ENCODE results near the gene ACP4. TPM values are rescaled to one million over a fixed set of nuclear protein-coding genes. Genes with fewer than 3 reads are reported as not detected.

The ACP4 gene
- total RNA-seq, 2 donors from 2014 or later, result not detected

DNA sequence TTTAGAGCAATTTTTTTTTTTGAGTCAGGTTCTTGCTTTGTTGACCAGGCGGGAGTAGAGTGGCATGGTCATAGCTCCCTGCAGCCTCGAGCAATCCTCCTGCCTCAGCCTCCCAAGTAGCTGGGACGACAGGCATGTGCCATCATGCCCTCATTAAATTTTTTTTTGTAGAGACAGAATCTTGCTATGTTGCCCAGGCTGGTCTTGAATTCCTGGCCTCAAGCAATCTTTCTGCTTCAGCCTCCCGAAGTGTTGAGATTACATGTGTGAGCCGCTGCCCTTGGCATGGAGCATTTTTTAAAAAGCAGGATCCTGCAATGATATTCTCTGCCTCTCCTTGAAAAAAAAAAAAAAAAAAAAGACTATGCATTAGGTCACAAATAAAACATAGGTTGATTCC, 14.1 kb upstream of the ACP4 start:
- no peaks in the 10 kb centered on the region for H3K36me3 ChIP-seq
- intact Hi-C loops (cut with DNase I), result no loop called here
- H3K27me3 ChIP-seq, result peaks cover 10% of the 10 kb centered on the region
- no peak overlapping the region for H3K27ac ChIP-seq
- no peaks in the 10 kb centered on the region for H3K9me3 ChIP-seq
- H3K9ac ChIP-seq (ENCODE audit: low read depth in 2 of 2, low read length in 2 of 2), result no peak overlapping the region
- no peak for DNase-seq
- no peak overlapping the region for H3K4me3 ChIP-seq
- H3K4me1 ChIP-seq, result no peaks in the 10 kb centered on the region
- no peak for TF ChIP-seq CTCF (IDR thresholded peaks at IDR 0.05)

GRCh38 chr19:50777261-50777660, 13.0 kb upstream of the ACP4 start:
- H3K4me1 ChIP-seq, result no peaks in the 10 kb centered on the region
- no peak for DNase-seq
- no peak for TF ChIP-seq CTCF (IDR thresholded peaks at IDR 0.05)
- H3K27me3 ChIP-seq, result peaks cover 13% of the 10 kb centered on the region
- no peak overlapping the region for H3K27ac ChIP-seq
- no peak overlapping the region for H3K4me3 ChIP-seq
- no peaks in the 10 kb centered on the region for H3K9me3 ChIP-seq
- no peak overlapping the region for H3K9ac ChIP-seq (ENCODE audit: low read depth in 2 of 2, low read length in 2 of 2)
- H3K36me3 ChIP-seq, result no peaks in the 10 kb centered on the region
- intact Hi-C loops (cut with DNase I), result no loop called here

DNA sequence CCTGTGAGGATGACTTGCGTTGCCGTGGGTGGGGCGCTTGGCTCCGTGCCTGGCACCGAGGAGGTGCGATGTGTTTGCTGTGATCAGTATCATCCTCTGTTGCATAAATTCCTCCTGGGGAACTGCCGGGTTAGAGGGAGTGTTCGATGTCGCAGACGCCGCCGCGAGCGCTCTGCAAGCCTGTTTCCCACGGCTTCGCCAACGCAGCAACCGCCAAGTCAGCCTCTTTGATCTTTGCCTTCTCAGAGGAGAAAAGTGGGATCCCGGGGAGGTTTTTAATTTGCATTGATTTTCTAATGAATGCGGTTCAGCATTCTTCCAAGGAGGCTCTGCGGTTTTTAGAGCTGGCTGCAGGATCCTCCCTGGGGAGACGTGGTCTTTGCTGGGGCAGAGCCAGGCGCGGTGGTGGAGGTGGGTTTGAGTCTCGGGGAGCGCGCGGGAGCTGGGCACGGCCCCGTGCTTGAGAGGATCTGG, 12.3 kb upstream of the ACP4 start:
- intact Hi-C loops (cut with DNase I), result no loop called here
- H3K27me3 ChIP-seq, result peaks cover 13% of the 10 kb centered on the region

GRCh38 chr19:50778906-50779430, 11.2 kb upstream of the ACP4 start:
- Histone ChIP-seq H3K36me3 (no peaks in the 10 kb centered on the region), H3K4me1 (no peaks in the 10 kb centered on the region), H3K9ac (ENCODE audit: low read depth in 2 of 2, low read length in 2 of 2) (no peak overlapping the region), H3K27me3 (peaks cover 13% of the 10 kb centered on the region), H3K27ac (no peak overlapping the region), H3K4me3 (no peak overlapping the region), H3K9me3 (no peaks in the 10 kb centered on the region)
- no peak for DNase-seq
- intact Hi-C loops (cut with DNase I), result no loop called here
- no peak for TF ChIP-seq CTCF (IDR thresholded peaks at IDR 0.05)

More for the DNA sequence above, 12.3 kb upstream of the ACP4 start:
- Histone ChIP-seq H3K36me3 (no peaks in the 10 kb centered on the region), H3K9ac (ENCODE audit: low read depth in 2 of 2, low read length in 2 of 2) (no peak overlapping the region), H3K9me3 (no peaks in the 10 kb centered on the region), H3K4me3 (no peak overlapping the region), H3K4me1 (no peaks in the 10 kb centered on the region), H3K27ac (no peak overlapping the region)
- no peak for TF ChIP-seq CTCF (IDR thresholded peaks at IDR 0.05)
- DNase-seq, result no peak

DNA sequence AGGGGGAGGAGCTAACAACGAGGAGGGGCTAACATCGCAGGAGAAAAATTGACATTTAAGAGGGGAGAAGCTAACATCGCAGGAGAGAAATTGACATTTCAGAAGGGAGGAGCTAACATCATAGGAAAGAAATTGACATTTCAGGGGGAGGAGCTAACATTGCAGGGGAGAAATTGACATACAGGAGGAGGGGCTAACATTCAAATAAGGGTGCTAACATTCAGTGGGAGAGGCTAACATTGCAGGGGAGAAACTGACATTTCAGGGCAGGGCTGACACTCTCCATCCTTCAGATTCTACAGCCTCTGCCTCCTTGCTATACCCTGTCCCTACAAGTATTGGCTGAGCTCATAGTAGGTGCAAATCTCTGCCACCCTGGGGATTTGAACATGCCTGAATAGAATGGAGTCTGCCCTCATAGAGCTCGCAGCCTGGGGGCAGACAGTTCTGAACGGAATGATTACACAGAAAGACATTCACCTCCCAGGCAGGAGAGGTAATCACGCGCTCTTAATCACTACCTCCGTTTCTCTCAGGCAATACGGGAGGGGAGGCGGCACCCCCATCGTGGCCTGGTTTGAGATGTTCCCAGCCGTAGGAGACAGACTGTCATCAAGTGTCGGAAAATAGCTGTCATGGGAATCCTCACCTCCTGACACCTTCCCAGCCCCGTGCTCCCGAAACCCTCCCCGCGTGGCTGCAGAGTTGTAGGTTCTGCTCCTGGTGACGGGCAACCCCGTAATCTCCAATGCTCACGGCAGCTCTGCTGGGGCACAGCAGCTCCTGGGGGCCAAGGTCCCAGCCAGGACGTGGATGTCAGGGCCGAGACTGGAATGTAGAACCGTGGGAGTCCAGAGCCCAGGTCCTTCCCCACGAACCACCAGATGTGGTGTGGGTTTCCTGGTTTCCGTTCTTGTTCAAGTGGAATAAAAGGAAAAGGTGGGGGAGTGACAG, 10.4 kb upstream of the ACP4 start:
- no peak overlapping the region for H3K9ac ChIP-seq (ENCODE audit: low read depth in 2 of 2, low read length in 2 of 2)
- no peak overlapping the region for H3K27ac ChIP-seq
- TF ChIP-seq CTCF (IDR thresholded peaks at IDR 0.05), result no peak
- H3K4me3 ChIP-seq, result no peak overlapping the region
- no peaks in the 10 kb centered on the region for H3K4me1 ChIP-seq
- peaks cover 13% of the 10 kb centered on the region for H3K27me3 ChIP-seq
- H3K9me3 ChIP-seq, result no peaks in the 10 kb centered on the region
- no peak for DNase-seq
- no peaks in the 10 kb centered on the region for H3K36me3 ChIP-seq
- intact Hi-C loops (cut with DNase I), result loop anchor here (5.0 kb wide), 3 partner anchors 72 to 412 kb away; partner anchors contain the start of gene NAPSA
